Kidney (tissue), 14 donors: ENCODE results near the gene ZNF750. TPM values are rescaled to one million over a fixed set of nuclear protein-coding genes. Genes with fewer than 3 reads are reported as not detected.
A peak's percentile ranks its signal among the peaks of the same experiment; 100 is the strongest.

Experiments
- DNase-seq, 5 donors: peaks; one replicate each; pipeline ENCODE4 v3.0.0-alpha.2; 2013 to 2020
- FAIRE-seq: peaks from 2 replicates; lab custom pipeline; 2012; peaks lifted over from hg19 to GRCh38; lab: Jason Lieb, UNC
- H3K27ac ChIP-seq, 2 donors: one replicate each; pipeline ENCODE4 v1.7.0; 2013; ENCODE audit warnings: low read depth in 2 of 2, low read length in 2 of 2, inconsistent platforms in 1 of 2
- H3K27me3 ChIP-seq: one replicate; pipeline ENCODE4 v1.7.1; 2013; ENCODE audit warnings: low read length, inconsistent platforms; ENCODE audit not compliant: control insufficient read depth, insufficient read depth
- H3K36me3 ChIP-seq, 3 donors: one replicate each; pipeline versions ENCODE4 v1.7.0 to v1.7.1; 2013; ENCODE audit warnings: low read length in 3 of 3, control low read depth in 1 of 3, inconsistent platforms in 1 of 3; ENCODE audit not compliant: insufficient read depth in 3 of 3, control insufficient read depth in 2 of 3
- H3K4me1 ChIP-seq, 3 donors: one replicate each; pipeline versions ENCODE4 v1.7.0 to v1.7.1; 2013; ENCODE audit warnings: low read length in 3 of 3, inconsistent platforms in 1 of 3, low read depth in 1 of 3; ENCODE audit not compliant: control insufficient read depth in 2 of 3, insufficient read depth in 2 of 3
- H3K4me3 ChIP-seq, 3 donors: one replicate each; pipeline versions ENCODE4 v1.7.0 to v1.8.1; 2013; ENCODE audit warnings: low read length in 3 of 3, control low read depth in 1 of 3, inconsistent platforms in 1 of 3
- H3K9ac ChIP-seq, 3 donors: one replicate each; pipeline versions ENCODE4 v1.7.0 to v1.7.1; 2013; ENCODE audit warnings: low read length in 3 of 3, control low read depth in 1 of 3, inconsistent platforms in 1 of 3
- H3K9me3 ChIP-seq, 3 donors: one replicate each; pipeline versions ENCODE4 v1.7.0 to v1.7.1; 2013; ENCODE audit warnings: low read length in 3 of 3, control low read depth in 1 of 3, inconsistent platforms in 1 of 3; ENCODE audit not compliant: control insufficient read depth in 2 of 3, insufficient read depth in 1 of 3
- CTCF ChIP-seq: IDR thresholded peaks from 3 replicates; pipeline ENCODE4 v1.5.1; 2012; ENCODE audit warnings: mild to moderate bottlenecking, moderate library complexity, borderline replicate concordance; ENCODE audit not compliant: insufficient read depth; ENCODE audit errors: extremely low read depth
- intact Hi-C: fragments of 100-400 bp; cut with DNase I; formaldehyde crosslinking; loops from one replicate; pipeline ENCODE4 v1.11.1; 2022
- polyA plus RNA-seq: library from polyadenylated mRNA; stranded (reverse); fragments of 350-450 nt; fragmentation: Illumina TruSeq; extraction: RNeasy Lipid Tissue Mini Kit (QIAGEN cat#74804); gene quantifications from one replicate; pipeline ENCODE4 v1.2.3, GENCODE V29; 2014; ENCODE audit warnings: low read depth, low replicate concordance; ENCODE audit not compliant: insufficient read depth
- total RNA-seq: library from RNA; stranded (reverse); fragmentation: NEBNext Ultra II Directional; extraction: Animal tissue kit (Norgen Biotek cat#: 25700); gene quantifications from one replicate; pipeline ENCODE4 v1.2.1, GENCODE V29; 2021
- donor health status: control.
- donor health status: control.
- donor health status: control.
- donor health status: control.
- donor health status: control.
- donor health status: DM: yes; HTN: yes; CAD: no.
- donor health status: Normal renal cell carcinoma (clear cell type).

Gene ZNF750
- total and polyA plus RNA-seq, 2 donors from 2014 or later = 0.25 to 0.30 TPM

GRCh38 chr17:82812058-82812457 is 27.8 kb downstream of the ZNF750 start:
- Histone ChIP-seq H3K4me1 (no peaks in the 10 kb centered on the region), H3K4me3 (no peak overlapping the region), H3K27ac (no peak overlapping the region), H3K9me3 (no peaks in the 10 kb centered on the region), H3K27me3 (no peaks in the 10 kb centered on the region), H3K36me3 (peaks cover 0 to 15% (median 2%) of the 10 kb centered on the region in 3 donors), H3K9ac (no peak overlapping the region)
- DNase-seq (no peak), FAIRE-seq (no peak)
- TF ChIP-seq CTCF = no peak
- intact Hi-C loops = no loop called here

DNA sequence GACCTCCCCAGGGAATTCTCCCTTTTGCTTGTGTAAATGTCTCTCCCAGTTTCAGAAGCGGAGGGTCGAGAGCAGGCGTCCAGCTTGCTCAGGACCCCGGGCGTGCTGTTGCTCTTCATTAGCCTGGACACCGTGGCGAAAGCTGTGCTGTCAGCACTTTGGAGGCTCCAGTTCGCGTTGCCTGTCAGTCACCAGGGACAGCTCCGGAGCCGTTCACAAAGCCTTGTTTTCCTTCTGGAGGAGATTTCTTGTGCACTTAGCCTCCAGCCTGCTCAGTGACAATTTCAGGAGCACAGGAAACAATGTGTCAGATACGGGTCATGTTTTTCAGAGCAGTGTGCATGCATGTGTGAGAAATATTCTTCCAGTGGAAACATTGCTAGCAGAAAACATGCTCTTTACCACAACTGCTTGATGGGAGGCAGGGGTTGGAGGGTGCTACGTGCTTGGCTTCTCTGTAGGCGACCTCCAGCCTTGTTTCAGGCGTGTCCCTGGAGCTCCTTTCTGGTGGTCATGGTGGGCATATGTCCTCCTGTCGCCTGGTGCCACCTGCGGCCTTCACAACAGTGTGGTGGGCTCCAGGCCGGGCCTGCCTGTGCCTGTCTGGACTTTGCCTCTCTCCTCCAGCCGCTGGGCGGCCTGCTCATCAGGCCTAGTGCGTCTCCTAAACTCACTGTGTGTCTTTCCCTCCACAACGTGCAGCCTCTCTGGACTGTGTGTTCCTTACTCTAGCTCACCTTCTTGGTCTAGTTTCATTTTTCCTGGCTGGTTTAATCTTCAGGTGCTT is 29.0 kb downstream of the ZNF750 start:
- DNase-seq = peak in 1 of 5 donors; percentile 16

DNA sequence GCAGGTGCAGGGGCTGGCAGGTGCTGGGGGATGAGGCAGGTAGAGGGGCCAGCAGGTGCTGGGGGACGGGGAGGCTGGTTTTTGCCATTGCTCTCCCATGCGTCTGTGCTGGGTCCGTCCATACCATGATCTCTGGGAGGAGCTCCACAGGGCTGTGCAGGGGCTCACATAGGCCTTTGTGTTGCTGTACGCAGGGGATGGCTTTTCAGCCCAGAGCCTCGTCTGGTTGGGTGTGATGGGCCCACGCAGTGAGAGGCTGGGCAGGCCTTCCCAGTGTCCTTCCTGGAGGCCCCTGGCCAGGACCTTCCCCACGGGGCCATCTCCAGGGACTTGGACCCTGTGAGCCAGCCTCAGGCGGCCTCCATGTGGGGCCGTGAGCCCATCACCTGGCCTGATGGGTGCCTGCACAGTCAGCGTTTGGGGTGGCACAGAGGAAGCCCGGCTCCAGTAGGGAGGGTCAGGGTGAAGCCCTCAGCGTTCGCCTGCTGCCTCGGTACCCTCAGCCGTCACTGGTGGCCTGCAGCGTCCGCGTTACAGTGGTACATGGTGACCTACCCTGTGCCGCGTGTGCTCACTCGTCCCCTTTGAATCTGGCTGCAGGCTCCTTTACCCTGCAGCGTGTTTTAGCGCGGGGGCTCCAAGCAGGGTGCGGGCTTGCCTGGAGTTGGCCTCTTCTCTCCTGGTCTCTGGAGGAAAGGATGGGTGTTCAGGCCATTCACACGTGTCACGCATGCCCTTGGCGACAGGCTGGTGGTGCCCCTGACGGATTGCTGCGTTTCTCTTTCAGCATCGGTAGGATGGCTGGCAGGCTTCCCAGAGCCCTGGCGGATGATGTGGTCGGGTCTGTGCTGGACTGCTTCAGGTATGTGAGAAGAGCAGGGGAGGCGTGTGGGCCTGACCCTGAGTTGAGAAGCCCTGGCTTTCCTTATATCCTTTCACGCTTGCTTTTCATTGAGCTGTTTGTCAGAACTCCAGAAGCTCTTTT is 30.6 kb downstream of the ZNF750 start:
- no peak overlapping the region for H3K9ac ChIP-seq
- H3K4me1 ChIP-seq = no peaks in the 10 kb centered on the region
- intact Hi-C loops = loop anchor here (10.0 kb wide), 1 partner anchor 106 kb away; no protein-coding TSS in a partner anchor
- H3K4me3 ChIP-seq = no peak overlapping the region
- DNase-seq (peak in 1 of 5 donors; percentile 45), FAIRE-seq (no peak)
- no peaks in the 10 kb centered on the region for H3K27me3 ChIP-seq
- no peaks in the 10 kb centered on the region for H3K9me3 ChIP-seq
- H3K27ac ChIP-seq = no peak overlapping the region
- H3K36me3 ChIP-seq = peaks cover 0 to 11% (median 0%) of the 10 kb centered on the region in 3 donors
- no peak for TF ChIP-seq CTCF

More for the DNA sequence above, 29.0 kb downstream of the ZNF750 start:
- Histone ChIP-seq H3K9ac (no peak overlapping the region), H3K4me1 (no peaks in the 10 kb centered on the region), H3K36me3 (peaks cover 0 to 12% (median 2%) of the 10 kb centered on the region in 3 donors), H3K27ac (no peak overlapping the region), H3K27me3 (no peaks in the 10 kb centered on the region), H3K4me3 (no peak overlapping the region), H3K9me3 (no peaks in the 10 kb centered on the region)
- FAIRE-seq = no peak
- no peak for TF ChIP-seq CTCF
- intact Hi-C loops = no loop called here
